H1 (cell line): Measurements from ENCODE around the gene KCND1.

ENCODE experiments used
- ASH2L ChIP-seq: fragments of 200-600, 300-600 bp; sonication (generic); IDR thresholded peaks from one replicate; pipeline ENCODE4 v1.7.1; 2017; ENCODE audit warnings: low read length
- ATF2 ChIP-seq: IDR thresholded peaks from 2 replicates; pipeline ENCODE4 v1.6.1; 2012; ENCODE audit warnings: low read length, inconsistent platforms
- CTCF ChIP-seq, 3 experiments: IDR thresholded peaks; 1 replicate in 2 of 3; 2 replicates in 1 of 3; pipeline versions ENCODE4 v1.5.1 to v1.6.1; 2011; ENCODE audit warnings: low read length in 3 of 3, mild to moderate bottlenecking in 3 of 3, inconsistent platforms in 2 of 3, low read depth in 1 of 3, moderate library complexity in 1 of 3; ENCODE audit not compliant: insufficient read depth in 1 of 3; ENCODE audit errors: control extremely low read depth in 1 of 3
- EGR1 ChIP-seq: IDR thresholded peaks from 2 replicates; pipeline ENCODE4 v1.6.1; 2011; ENCODE audit warnings: low read depth, low read length, borderline replicate concordance
- EP300 ChIP-seq, 2 experiments: IDR thresholded peaks; 1 replicate in 1 of 2; 2 replicates in 1 of 2; pipeline ENCODE4 v1.6.1; 2011 to 2012; ENCODE audit warnings: low read depth in 2 of 2, low read length in 2 of 2, mild to moderate bottlenecking in 2 of 2, borderline replicate concordance in 1 of 2, inconsistent platforms in 1 of 2, moderate library complexity in 1 of 2
- EZH2 ChIP-seq: fragments of 200-600 bp; sonication (generic); IDR thresholded peaks from 2 replicates; pipeline ENCODE4 v1.7.1; 2012; ENCODE audit warnings: low read depth, mild to moderate bottlenecking, moderate library complexity, low read length, inconsistent platforms; ENCODE audit not compliant: severe bottlenecking
- NRF1 ChIP-seq: IDR thresholded peaks from 2 replicates; pipeline ENCODE4 v1.6.1; 2011; ENCODE audit warnings: mild to moderate bottlenecking, low read depth, low read length, improper control_type of control experiment
- PHF8 ChIP-seq: fragments of 200-600 bp; sonication (generic); conservative IDR thresholded peaks from 2 replicates; pipeline ENCODE4 v1.7.1; 2012; ENCODE audit warnings: low read depth, mild to moderate bottlenecking, inconsistent platforms, low read length, moderate library complexity
- POLR2A ChIP-seq, 2 experiments: IDR thresholded peaks; 1 replicate in 1 of 2; 2 replicates in 1 of 2; pipeline ENCODE4 v1.6.1; 2011; ENCODE audit warnings: low read depth in 2 of 2, low read length in 2 of 2, mild to moderate bottlenecking in 2 of 2; ENCODE audit errors: control extremely low read depth in 1 of 2
- RAD21 ChIP-seq, 2 experiments: IDR thresholded peaks in 1 of 2; conservative IDR thresholded peaks in 1 of 2; 2 replicates each; pipeline ENCODE4 v1.6.1; 2011; ENCODE audit warnings: low read depth in 2 of 2, low read length in 2 of 2, improper control_type of control experiment in 1 of 2, inconsistent platforms in 1 of 2, mild to moderate bottlenecking in 1 of 2, moderate library complexity in 1 of 2
- SP1 ChIP-seq: IDR thresholded peaks from 2 replicates; pipeline ENCODE4 v1.6.1; 2011; ENCODE audit warnings: low read depth, low read length
- SP2 ChIP-seq: IDR thresholded peaks from 2 replicates; pipeline ENCODE4 v1.6.1; 2012; ENCODE audit warnings: mild to moderate bottlenecking, low read length, inconsistent platforms
- TAF1 ChIP-seq: IDR thresholded peaks from 2 replicates; pipeline ENCODE4 v1.6.1; 2011; ENCODE audit warnings: mild to moderate bottlenecking, low read depth, low read length
- TF ChIP-seq, protein P1 (sequence below): IDR thresholded peaks from 2 replicates; pipeline ENCODE4 v1.6.1; 2011; ENCODE audit warnings: low read length, improper control_type of control experiment

DNA sequence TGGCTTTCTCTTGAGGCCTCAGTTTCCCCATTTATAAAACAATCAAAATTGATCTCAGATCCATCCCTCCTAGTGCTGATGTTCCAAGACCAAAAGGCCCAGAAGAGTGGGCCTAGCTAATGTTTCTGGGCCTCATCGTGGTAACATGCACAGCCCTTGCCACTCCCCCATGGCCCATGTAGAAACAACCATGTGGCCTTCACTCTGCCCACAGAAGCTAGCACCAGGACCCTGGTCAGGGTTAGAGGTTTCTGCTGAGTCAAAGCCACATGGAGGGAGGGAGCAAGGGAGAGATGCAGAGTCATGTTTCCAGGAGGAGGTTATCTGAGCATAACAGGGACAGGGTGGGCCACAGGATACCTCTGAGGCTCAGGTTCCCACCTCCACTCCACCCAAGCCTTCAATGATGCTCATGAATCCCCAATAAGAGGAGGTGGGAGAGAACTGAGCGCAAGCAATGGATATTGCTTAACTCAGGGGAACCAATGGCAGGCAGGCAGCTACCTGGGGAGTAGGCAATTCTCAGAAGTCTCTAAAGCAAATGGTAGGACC, 31.2 kb downstream of the KCND1 start:
- TF ChIP-seq TAF1 = no peak
- TF ChIP-seq EGR1 = no peak
- TF ChIP-seq CTCF (IDR thresholded peaks at IDR 0.05; ENCODE audit: control extremely low read depth in 1 of 3, insufficient read depth in 1 of 3, low read depth in 1 of 3, low read length in 3 of 3) = no peak
- no peak for TF ChIP-seq POLR2A (IDR thresholded peaks at IDR 0.05; ENCODE audit: control extremely low read depth in 1 of 2, low read depth in 2 of 2, low read length in 2 of 2)
- TF ChIP-seq EP300 (IDR thresholded peaks at IDR 0.05; ENCODE audit: borderline replicate concordance in 1 of 2, low read depth in 2 of 2, low read length in 2 of 2) = no peak
- TF ChIP-seq EZH2 = no peak
- no peak for TF ChIP-seq RAD21 (IDR thresholded peaks at IDR 0.05 in 1 of 2, conservative IDR thresholded peaks at IDR 0.05 in 1 of 2; ENCODE audit: low read depth in 2 of 2, low read length in 2 of 2)
- TF ChIP-seq NRF1 = no peak
- no peak for TF ChIP-seq ASH2L
- no peak for TF ChIP-seq ATF2
- no peak for TF ChIP-seq PHF8
- TF ChIP-seq, protein P1, sequence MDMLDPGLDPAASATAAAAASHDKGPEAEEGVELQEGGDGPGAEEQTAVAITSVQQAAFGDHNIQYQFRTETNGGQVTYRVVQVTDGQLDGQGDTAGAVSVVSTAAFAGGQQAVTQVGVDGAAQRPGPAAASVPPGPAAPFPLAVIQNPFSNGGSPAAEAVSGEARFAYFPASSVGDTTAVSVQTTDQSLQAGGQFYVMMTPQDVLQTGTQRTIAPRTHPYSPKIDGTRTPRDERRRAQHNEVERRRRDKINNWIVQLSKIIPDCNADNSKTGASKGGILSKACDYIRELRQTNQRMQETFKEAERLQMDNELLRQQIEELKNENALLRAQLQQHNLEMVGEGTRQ = no peak
- no peak for TF ChIP-seq SP2
- no peak for TF ChIP-seq SP1
